ENCODE data around the gene RAB8A.

GRCh38 chr19:16071072-16071691, 40.5 kb upstream of the RAB8A start:
- no peak for TF ChIP-seq CTCF (IDR thresholded peaks at IDR 0.05 in 2 of 3, conservative IDR thresholded peaks at IDR 0.05 in 1 of 3; ENCODE audit: insufficient read depth in 2 of 3, low read depth in 1 of 3, low read length in 3 of 3)
- no peak for TF ChIP-seq AFF4 (CRISPR knock-in tag; IDR thresholded peaks at IDR 0.05)
- no peak for TF ChIP-seq POLR2AphosphoS2 (IDR thresholded peaks at IDR 0.05; ENCODE audit: low read length)
- TF ChIP-seq CEBPB (tag; IDR thresholded peaks at IDR 0.05): no peak
- TF ChIP-seq EZH2 (IDR thresholded peaks at IDR 0.05; ENCODE audit: borderline replicate concordance, low read depth, low read length): no peak
- no peak for TF ChIP-seq ZEB2 (IDR thresholded peaks at IDR 0.05)
- no peak for TF ChIP-seq SP2 (IDR thresholded peaks at IDR 0.05; ENCODE audit: extremely low read depth, low read depth, low read length, poor library complexity, severe bottlenecking)
- no peak for TF ChIP-seq ATF7 (IDR thresholded peaks at IDR 0.05)
- TF ChIP-seq SMC3 (conservative IDR thresholded peaks at IDR 0.05; ENCODE audit: insufficient read depth, low read depth, low read length): no peak
- TF ChIP-seq ZNF24 (IDR thresholded peaks at IDR 0.05): no peak
